Suprapubic skin (tissue), 4 donors: ENCODE measurements around the gene C2orf49. TPM values are rescaled to one million over a fixed set of nuclear protein-coding genes. Genes with fewer than 3 reads are reported as not detected.

Source experiments
- DNase-seq, 2 donors: peaks; one replicate each; pipeline ENCODE4 v3.0.0-alpha.2; 2019; ENCODE audit warnings: low spot score in 2 of 2
- H3K27ac ChIP-seq: fragments of 200-600 bp; sonication (generic); one replicate; pipeline ENCODE4 v1.5.1; 2019
- H3K27me3 ChIP-seq: fragments of 200-600 bp; sonication (generic); one replicate; pipeline ENCODE4 v1.5.1; 2019
- H3K36me3 ChIP-seq: fragments of 200-600 bp; sonication (generic); one replicate; pipeline ENCODE4 v1.5.1; 2019
- H3K4me1 ChIP-seq: fragments of 200-600 bp; sonication (generic); one replicate; pipeline ENCODE4 v1.5.1; 2019
- H3K4me3 ChIP-seq: fragments of 200-600 bp; sonication (generic); one replicate; pipeline ENCODE4 v1.5.1; 2019; ENCODE audit warnings: mild to moderate bottlenecking
- H3K9me3 ChIP-seq: fragments of 200-600 bp; sonication (generic); one replicate; pipeline ENCODE4 v1.5.1; 2019
- CTCF ChIP-seq, 2 donors: fragments of 200-600 bp in 1 of 2; fragments of 450-650 bp in 1 of 2; sonication (generic) in 1 of 2; IDR thresholded peaks; one replicate each; pipeline ENCODE4 v1.5.1; 2016 to 2019; ENCODE audit warnings: antibody characterized with exemption in 2 of 2, mild to moderate bottlenecking in 1 of 2, moderate library complexity in 1 of 2
- EP300 ChIP-seq: sonication (generic); formaldehyde crosslinking; IDR thresholded peaks from one replicate; pipeline ENCODE4 v1.6.1; 2017; ENCODE audit warnings: antibody characterized with exemption
- POLR2A ChIP-seq, 2 donors: fragments of 450-650 bp; IDR thresholded peaks; one replicate each; pipeline ENCODE4 v1.6.1; 2017; ENCODE audit warnings: antibody characterized with exemption in 2 of 2, mild to moderate bottlenecking in 2 of 2, moderate library complexity in 2 of 2
- POLR2AphosphoS5 ChIP-seq, 3 donors: sonication (generic); formaldehyde crosslinking; IDR thresholded peaks; one replicate each; pipeline ENCODE4 v1.6.1; 2017; ENCODE audit warnings: antibody characterized with exemption in 3 of 3
- WGBS: methylation state at CpG from one replicate; pipeline ENCODE4 v1.1.5; 2018; 5-methylcytosine and 5-hydroxymethylcytosine counted together
- total RNA-seq, 4 donors: library from RNA; depleted of rRNA; stranded (reverse); fragments of >200 nt; gene quantifications; one replicate each; pipeline ENCODE4 v1.1.0, GENCODE V29; 2016

Gene C2orf49
- 10 to 100 TPM; 17.5 to 33.6 (median 27.8) TPM for total RNA-seq

GRCh38 chr2:105337122-105338019 is at the start of gene C2orf49:
Gene C2orf49 (plus strand): TSS chr2:105337540. CDS start chr2:105337588, 48 bp downstream.
- TF ChIP-seq POLR2AphosphoS5 (IDR thresholded peaks at IDR 0.05) (peak; percentile 51 to 75 (median 69)), EP300 (no peak), POLR2A (IDR thresholded peaks at IDR 0.05) (peak in 1 of 2 donors; percentile 56), CTCF (IDR thresholded peaks at IDR 0.05) (no peak)
- Histone ChIP-seq H3K36me3 (peaks cover 22% of the 10 kb centered on the region), H3K27me3 (no peaks in the 10 kb centered on the region), H3K9me3 (no peaks in the 10 kb centered on the region), H3K4me3 (peak within 1 kb of the TSS; percentile 93), H3K4me1 (peaks cover 25% of the 10 kb centered on the region), H3K27ac (peak within 1 kb of the TSS; percentile 93)
- WGBS: under 1% methylated on average over 38 of the region's 58 CpGs
- peak; percentile 93 to 94 for DNase-seq

GRCh38 chr2:105287692-105288091 is 49.6 kb upstream of the C2orf49 start:
- no peak overlapping the region for H3K4me3 ChIP-seq
- no peaks in the 10 kb centered on the region for H3K27me3 ChIP-seq
- H3K27ac ChIP-seq: no peak overlapping the region
- H3K36me3 ChIP-seq: peaks cover 70% of the 10 kb centered on the region
- TF ChIP-seq POLR2AphosphoS5 (IDR thresholded peaks at IDR 0.05) (no peak), POLR2A (IDR thresholded peaks at IDR 0.05) (no peak), EP300 (no peak), CTCF (IDR thresholded peaks at IDR 0.05) (no peak)
- no peaks in the 10 kb centered on the region for H3K9me3 ChIP-seq
- H3K4me1 ChIP-seq: no peaks in the 10 kb centered on the region
- DNase-seq: no peak
- 57% methylated on average over 5 of the region's 5 CpGs for WGBS

- Histone ChIP-seq H3K4me1 (no peaks in the 10 kb centered on the region), H3K9me3 (no peaks in the 10 kb centered on the region), H3K27ac (no peak overlapping the region), H3K27me3 (no peaks in the 10 kb centered on the region), H3K4me3 (no peak overlapping the region), H3K36me3 (peaks cover 65% of the 10 kb centered on the region)
- no peak for TF ChIP-seq POLR2A (IDR thresholded peaks at IDR 0.05)
- TF ChIP-seq CTCF (IDR thresholded peaks at IDR 0.05): no peak
- DNase-seq: no peak
- WGBS: 95% methylated on average over 2 of the region's 7 CpGs
These were observed 49.2 kb upstream of the C2orf49 start for GRCh38 chr2:105288133-105288532.

GRCh38 chr2:105290981-105291660 is 46.2 kb upstream of the C2orf49 start:
- H3K4me1 ChIP-seq: peaks cover 7% of the 10 kb centered on the region
- 64% methylated on average over 6 of the region's 6 CpGs for WGBS
- no peak for TF ChIP-seq POLR2A (IDR thresholded peaks at IDR 0.05)
- TF ChIP-seq CTCF (IDR thresholded peaks at IDR 0.05): no peak
- TF ChIP-seq POLR2AphosphoS5 (IDR thresholded peaks at IDR 0.05): no peak
- TF ChIP-seq EP300: no peak
- H3K9me3 ChIP-seq: no peaks in the 10 kb centered on the region
- no peak overlapping the region for H3K27ac ChIP-seq
- H3K27me3 ChIP-seq: no peaks in the 10 kb centered on the region
- peaks cover 50% of the 10 kb centered on the region for H3K36me3 ChIP-seq
- no peak for DNase-seq
- H3K4me3 ChIP-seq: no peak overlapping the region

- peaks cover 46% of the 10 kb centered on the region for H3K36me3 ChIP-seq
- 79% methylated on average over 2 of the region's 2 CpGs for WGBS
- H3K27ac ChIP-seq: no peak overlapping the region
These were observed 45.4 kb upstream of the C2orf49 start for GRCh38 chr2:105291981-105292380.

More at GRCh38 chr2:105291981-105292380, 45.4 kb upstream of the C2orf49 start:
- Histone ChIP-seq H3K27me3 (no peaks in the 10 kb centered on the region), H3K9me3 (no peaks in the 10 kb centered on the region), H3K4me3 (no peak overlapping the region), H3K4me1 (peaks cover 7% of the 10 kb centered on the region)
- DNase-seq: no peak
- no peak for TF ChIP-seq POLR2AphosphoS5 (IDR thresholded peaks at IDR 0.05)
- no peak for TF ChIP-seq EP300
- no peak for TF ChIP-seq POLR2A (IDR thresholded peaks at IDR 0.05)
- no peak for TF ChIP-seq CTCF (IDR thresholded peaks at IDR 0.05)
